Pancreas (tissue), 10 donors: Measurements from ENCODE around the gene RMND1. TPM values are rescaled to one million over a fixed set of nuclear protein-coding genes. Genes with fewer than 3 reads are reported as not detected.

Source experiments
- ATAC-seq, 4 donors: fragments of 200-7000 bp; cut with Tn5 transposase; one replicate each; pipeline versions ENCODE4 v1.8.0 to v1.9.1; 2020; ENCODE audit warnings: mild to moderate bottlenecking in 4 of 4, moderate library complexity in 4 of 4
- DNase-seq, 6 donors: peaks; one replicate each; pipeline ENCODE4 v3.0.0-alpha.2; 2020
- FAIRE-seq: peaks from 2 replicates; lab custom pipeline; 2012; peaks lifted over from hg19 to GRCh38; lab: Jason Lieb, UNC
- H3K27ac ChIP-seq, 4 donors: fragments of 200-600 bp; sonication (generic); 1 replicate in 3 of 4; 2 replicates in 1 of 4; pipeline versions ENCODE4 v1.5.0 to v1.8.0; 2020
- H3K27me3 ChIP-seq, 4 donors: fragments of 200-600 bp; one replicate each; pipeline ENCODE4 v1.8.0; 2021
- H3K36me3 ChIP-seq, 3 donors: fragments of 200-600 bp; sonication (generic) in 1 of 3; one replicate each; pipeline versions ENCODE4 v1.5.0 to v1.8.0; 2020 to 2021
- H3K4me1 ChIP-seq, 3 donors: fragments of 200-600 bp; one replicate each; pipeline ENCODE4 v1.8.0; 2021
- H3K4me3 ChIP-seq, 4 donors: fragments of 200-600 bp; sonication (generic) in 2 of 4; one replicate each; pipeline versions ENCODE4 v1.5.0 to v1.8.0; 2020 to 2021
- H3K9me3 ChIP-seq, 4 donors: fragments of 200-600 bp; one replicate each; pipeline ENCODE4 v1.8.0; 2021
- CTCF ChIP-seq, 4 donors: fragments of 200-600 bp; sonication (generic) in 3 of 4; IDR thresholded peaks; one replicate each; pipeline versions ENCODE4 v1.5.0 to v1.8.0; 2021; ENCODE audit warnings: antibody characterized with exemption in 4 of 4
- WGBS, 2 donors: extraction: QIAGEN DNeasy Blood & Tissue Kit; methylation state at CpG; one replicate each; pipeline ENCODE4 v1.1.7; 2013; 5-methylcytosine and 5-hydroxymethylcytosine counted together
- intact Hi-C, 3 donors: fragments of 100-400 bp; cut with DNase I; formaldehyde crosslinking; loops; one replicate each; pipeline versions ENCODE4 v1.11.1 to v1.14.2; 2022
- polyA plus RNA-seq, 2 donors: library from polyadenylated mRNA; stranded (reverse); fragments of 200-250 nt; gene quantifications; one replicate each; pipeline ENCODE4 v1.2.3, GENCODE V29; 2013
- total RNA-seq, 6 donors: library from RNA; stranded (reverse); fragmentation: NEBNext Ultra II Directional in 4 of 6; extraction: Animal tissue kit (Norgen Biotek cat#: 25700) in 4 of 6; gene quantifications; one replicate each; pipeline versions ENCODE4 v1.2.1 to v1.2.4, GENCODE V29; 2021 to 2023
- donor health status: healthy with polysubstance abuse.
- donor health status: DM: no; HTN: no; CAD: no; lungs with moderate emphysema.
- donor health status: DM: no; HTN: no; CAD: no.
- donor health status: control.
- donor health status: control.
- donor health status: Bipolar disorder and iron deficiency.
- donor health status: DM: yes; HTN: yes; CAD: no.
- donor health status: DM: no; HTN: no; CAD: no.
- donor health status: DM: no; HTN: no; CAD: no.
- donor health status: DM: yes; HTN: yes; CAD: no.

RMND1 gene, protein sequence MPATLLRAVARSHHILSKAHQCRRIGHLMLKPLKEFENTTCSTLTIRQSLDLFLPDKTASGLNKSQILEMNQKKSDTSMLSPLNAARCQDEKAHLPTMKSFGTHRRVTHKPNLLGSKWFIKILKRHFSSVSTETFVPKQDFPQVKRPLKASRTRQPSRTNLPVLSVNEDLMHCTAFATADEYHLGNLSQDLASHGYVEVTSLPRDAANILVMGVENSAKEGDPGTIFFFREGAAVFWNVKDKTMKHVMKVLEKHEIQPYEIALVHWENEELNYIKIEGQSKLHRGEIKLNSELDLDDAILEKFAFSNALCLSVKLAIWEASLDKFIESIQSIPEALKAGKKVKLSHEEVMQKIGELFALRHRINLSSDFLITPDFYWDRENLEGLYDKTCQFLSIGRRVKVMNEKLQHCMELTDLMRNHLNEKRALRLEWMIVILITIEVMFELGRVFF
- total RNA-seq (10 to 100 TPM in 1 of 6 donors, 1 to 10 TPM in 5; 6.4 to 10.4 (median 7.1) TPM), polyA plus RNA-seq (10 to 100 TPM; 12.1 to 13.5 TPM)

- intact Hi-C loops = no loop called here
- peak; percentile 96 to 99 (median 98) for ATAC-seq
- Histone ChIP-seq H3K27me3 (no peaks in the 10 kb centered on the region), H3K9me3 (no peaks in the 10 kb centered on the region), H3K36me3 (no peaks in the 10 kb centered on the region), H3K27ac (peak within 1 kb of the TSS; percentile 59 to 95 (median 84)), H3K4me3 (peak within 1 kb of the TSS; percentile 57 to 81 (median 74)), H3K4me1 (peaks cover 6 to 19% (median 15%) of the 10 kb centered on the region in 3 donors)
- no peak for TF ChIP-seq CTCF (IDR thresholded peaks at IDR 0.05)
- FAIRE-seq = peak; percentile 97
- DNase-seq = peak; percentile 99 to 100 (median 100)
- WGBS, 2 donors = 0 to 1% methylated on average over 68 to 74 of the region's 74 CpGs
Measured at GRCh38 chr6:151451950-151452749, at the start of gene RMND1. Gene RMND1 (minus strand): TSS chr6:151452126. CDS start chr6:151445811, 6,315 bp downstream.

DNA sequence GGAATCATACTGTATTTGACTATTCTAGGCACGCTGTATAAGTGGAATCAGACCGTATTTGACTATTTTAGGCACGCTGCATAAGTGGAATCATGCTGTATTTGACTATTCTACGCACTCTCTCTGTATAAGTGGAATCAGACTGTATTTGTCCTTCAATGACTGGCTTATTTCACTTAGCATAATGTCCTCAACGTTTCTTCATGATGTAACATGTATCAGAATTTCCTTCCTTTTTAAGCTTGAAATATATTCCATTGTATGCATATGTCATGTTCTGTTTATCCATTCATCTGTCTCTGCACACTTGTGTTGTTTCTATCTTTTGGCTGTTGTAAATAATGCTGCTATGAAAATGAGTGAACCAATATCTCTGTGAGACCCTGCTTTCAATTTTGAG is 47.6 kb upstream of the RMND1 start:
- Histone ChIP-seq H3K27me3 (peaks cover 0 to 4% (median 0%) of the 10 kb centered on the region in 4 donors), H3K4me1 (peaks cover 0 to 12% (median 7%) of the 10 kb centered on the region in 3 donors), H3K4me3 (no peak overlapping the region), H3K36me3 (no peaks in the 10 kb centered on the region), H3K9me3 (no peaks in the 10 kb centered on the region), H3K27ac (no peak overlapping the region)
- intact Hi-C loops = no loop called here
- no peak for TF ChIP-seq CTCF (IDR thresholded peaks at IDR 0.05)
- no peak for DNase-seq
- WGBS, 2 donors = 73 to 88% methylated on average over 5 of the region's 5 CpGs
- FAIRE-seq = no peak
- ATAC-seq = no peak

GRCh38 chr6:151498327-151498726 is 46.4 kb upstream of the RMND1 start:
- Histone ChIP-seq H3K27me3 (peaks cover 0 to 4% (median 0%) of the 10 kb centered on the region in 4 donors), H3K27ac (peak overlapping the region in 1 of 4 donors; percentile 21), H3K9me3 (no peaks in the 10 kb centered on the region), H3K4me3 (no peak overlapping the region), H3K36me3 (no peaks in the 10 kb centered on the region), H3K4me1 (peaks cover 0 to 7% (median 7%) of the 10 kb centered on the region in 3 donors)
- intact Hi-C loops = no loop called here
- 89 to 95% methylated on average over 1 of the region's 1 CpG for WGBS, 2 donors
- TF ChIP-seq CTCF (IDR thresholded peaks at IDR 0.05) = no peak
- ATAC-seq (no peak), DNase-seq (no peak), FAIRE-seq (no peak)

- ATAC-seq (no peak), FAIRE-seq (no peak), DNase-seq (no peak)
- Histone ChIP-seq H3K27ac (peak overlapping the region in 1 of 4 donors; percentile 21), H3K4me1 (peaks cover 0 to 7% (median 5%) of the 10 kb centered on the region in 3 donors), H3K36me3 (no peaks in the 10 kb centered on the region), H3K9me3 (no peaks in the 10 kb centered on the region), H3K27me3 (peaks cover 0 to 4% (median 0%) of the 10 kb centered on the region in 4 donors), H3K4me3 (no peak overlapping the region)
- intact Hi-C loops = no loop called here
- no peak for TF ChIP-seq CTCF (IDR thresholded peaks at IDR 0.05)
Measured at GRCh38 chr6:151497905-151498304, 46.0 kb upstream of the RMND1 start.
